Cardiac muscle cell (in vitro differentiated cells and primary cell): ENCODE measurements around the gene GTF2A1L. TPM values are rescaled to one million over a fixed set of nuclear protein-coding genes. Genes with fewer than 3 reads are reported as not detected.
"Not testable (repeated sequence)": the region's sequence is repeated elsewhere in the genome, so short reads cannot be mapped to it uniquely, and the experiment has no call there.

Experiments used
- DNase-seq, 2 donors: peaks; one replicate each; pipeline versions ENCODE4 v3.0.0 to v3.0.0-alpha.2; 2010 to 2017; ENCODE audit warnings: low read depth in 1 of 2, low spot score in 1 of 2
- H3K27ac ChIP-seq: fragments of 200-600 bp; sonication (generic); 2 replicates; pipeline ENCODE4 v1.5.1; 2016
- H3K27me3 ChIP-seq: fragments of 200-600 bp; sonication (generic); 2 replicates; pipeline ENCODE4 v1.6.0; 2016; ENCODE audit warnings: control low read depth
- H3K36me3 ChIP-seq: fragments of 200-600 bp; sonication (generic); 2 replicates; pipeline ENCODE4 v1.5.1; 2016; ENCODE audit warnings: control low read depth
- H3K4me1 ChIP-seq: fragments of 200-600 bp; sonication (generic); 2 replicates; pipeline ENCODE4 v1.8.1; 2017; ENCODE audit warnings: low read depth, mild to moderate bottlenecking, mixed run types
- H3K4me3 ChIP-seq: fragments of 200-600 bp; sonication (generic); 2 replicates; pipeline ENCODE4 v1.5.1; 2016; ENCODE audit warnings: mild to moderate bottlenecking
- H3K9me3 ChIP-seq: fragments of 200-600 bp; sonication (generic); 2 replicates; pipeline ENCODE4 v1.5.1; 2017; ENCODE audit warnings: low read depth, mild to moderate bottlenecking, control low read depth
- CTCF ChIP-seq: IDR thresholded peaks from 2 replicates; pipeline ENCODE4 v1.5.1; 2012; ENCODE audit warnings: low read depth, mild to moderate bottlenecking, low read length
- polyA plus RNA-seq: library from polyadenylated mRNA; unstranded; fragments of >200 nt; fragmentation: Nextera tagmentation; extraction: Ambion mirVana; gene quantifications from 2 replicates; pipeline ENCODE4 v1.2.1, GENCODE V29; 2016
- total RNA-seq: library from RNA; depleted of rRNA; stranded (reverse); fragments of >200 nt; gene quantifications from 2 replicates; pipeline ENCODE4 v1.2.3, GENCODE V29; 2016

Gene GTF2A1L
- total and polyA plus RNA-seq, 2 experiments from 2014 or later: 0.68 to 1.4 TPM

GRCh38 chr2:48588745-48589144 lies 28.9 kb upstream of the GTF2A1L start:
- TF ChIP-seq CTCF: no peak
- Histone ChIP-seq H3K4me1 (no peaks in the 10 kb centered on the region), H3K36me3 (no peaks in the 10 kb centered on the region), H3K4me3 (no peak overlapping the region), H3K9me3 (no peaks in the 10 kb centered on the region), H3K27ac (no peak overlapping the region), H3K27me3 (no peaks in the 10 kb centered on the region)
- no peak for DNase-seq

GRCh38 chr2:48589170-48589767 lies 28.4 kb upstream of the GTF2A1L start:
- TF ChIP-seq CTCF: peak; percentile 74
- no peaks in the 10 kb centered on the region for H3K36me3 ChIP-seq
- H3K27ac ChIP-seq: no peak overlapping the region
- no peaks in the 10 kb centered on the region for H3K27me3 ChIP-seq
- H3K4me3 ChIP-seq: no peak overlapping the region
- H3K9me3 ChIP-seq: no peaks in the 10 kb centered on the region
- peak; percentile 40 to 66 for DNase-seq
- no peaks in the 10 kb centered on the region for H3K4me1 ChIP-seq

- no peak for DNase-seq
- TF ChIP-seq CTCF: no peak
Measured at GRCh38 chr2:48590017-48590416, 27.6 kb upstream of the GTF2A1L start.

GRCh38 chr2:48592067-48592466 lies 25.6 kb upstream of the GTF2A1L start:
- H3K27ac ChIP-seq: no peak overlapping the region
- no peaks in the 10 kb centered on the region for H3K36me3 ChIP-seq
- no peaks in the 10 kb centered on the region for H3K4me1 ChIP-seq
- no peaks in the 10 kb centered on the region for H3K27me3 ChIP-seq
- H3K4me3 ChIP-seq: no peak overlapping the region
- no peaks in the 10 kb centered on the region for H3K9me3 ChIP-seq
- no peak for DNase-seq
- no peak for TF ChIP-seq CTCF

More at GRCh38 chr2:48590017-48590416, 27.6 kb upstream of the GTF2A1L start:
- Histone ChIP-seq H3K27ac (no peak overlapping the region), H3K27me3 (no peaks in the 10 kb centered on the region), H3K4me3 (no peak overlapping the region), H3K36me3 (no peaks in the 10 kb centered on the region), H3K4me1 (no peaks in the 10 kb centered on the region), H3K9me3 (no peaks in the 10 kb centered on the region)

GRCh38 chr2:48596751-48597150 lies 20.9 kb upstream of the GTF2A1L start:
- H3K4me3 ChIP-seq, H3K9me3 ChIP-seq, H3K27me3 ChIP-seq, H3K36me3 ChIP-seq, DNase-seq, H3K27ac ChIP-seq, H3K4me1 ChIP-seq: not testable (repeated sequence)

- H3K4me1 ChIP-seq: no peaks in the 10 kb centered on the region
- no peaks in the 10 kb centered on the region for H3K27me3 ChIP-seq
- TF ChIP-seq CTCF: no peak
- H3K4me3 ChIP-seq: no peak overlapping the region
- no peaks in the 10 kb centered on the region for H3K9me3 ChIP-seq
- H3K36me3 ChIP-seq: no peaks in the 10 kb centered on the region
- DNase-seq: no peak
- no peak overlapping the region for H3K27ac ChIP-seq
Measured at GRCh38 chr2:48597492-48597891, 20.2 kb upstream of the GTF2A1L start.
